ENCODE data around the gene PPP2R5A. TPM values are rescaled to one million over a fixed set of nuclear protein-coding genes. Genes with fewer than 3 reads are reported as not detected.

Gene PPP2R5A
- total RNA-seq, 1 experiment from 2014 or later, result 22.0 TPM

GRCh38 chr1:212290608-212291007 lies 5.4 kb downstream of the PPP2R5A start:
- Histone ChIP-seq H3K4me1 (ENCODE audit: insufficient read depth, low read length) (no peaks in the 10 kb centered on the region; the same call in 1 of the 2 replicates), H3K4ac (ENCODE audit: low read depth, low read length) (no peak overlapping the region), H4K8ac (replicated peaks; ENCODE audit: insufficient read length, low read depth, low read length) (no peak overlapping the region), H3K18ac (ENCODE audit: insufficient read length, low read depth, low read length) (no peak overlapping the region), H3K27me3 (ENCODE audit: insufficient read depth, low read length) (no peaks in the 10 kb centered on the region), H4K5ac (ENCODE audit: insufficient read length, low read depth, low read length) (no peak overlapping the region), H4K20me1 (ENCODE audit: control insufficient read depth, insufficient read depth, insufficient read length) (no peaks in the 10 kb centered on the region), H2BK120ac (ENCODE audit: low read depth, low read length, poor library complexity, severe bottlenecking) (no peak overlapping the region), H3K23me2 (ENCODE audit: insufficient read length, low read depth, low read length, poor library complexity, severe bottlenecking) (peaks cover 11% of the 10 kb centered on the region), H3K9me3 (ENCODE audit: control insufficient read depth, low read depth, low read length) (no peaks in the 10 kb centered on the region), H2AK5ac (ENCODE audit: insufficient read length, low read length) (no peak overlapping the region), H3K23ac (ENCODE audit: insufficient read length, low read depth, low read length) (no peak overlapping the region), H2BK12ac (ENCODE audit: insufficient read length, low read depth, low read length) (no peak overlapping the region), H3K56ac (ENCODE audit: insufficient read length, low read depth, low read length) (no peak overlapping the region), H3K79me2 (ENCODE audit: insufficient read depth, low read length) (peaks cover 19% of the 10 kb centered on the region; the same call in 1 of the 2 replicates), H3K9ac (ENCODE audit: extremely low read depth, insufficient read length, low read length) (no peak overlapping the region), H3K79me1 (ENCODE audit: insufficient read depth, low read depth, low read length, poor library complexity, severe bottlenecking) (peaks cover 7% of the 10 kb centered on the region), H3K14ac (ENCODE audit: insufficient read depth, low read length) (no peak overlapping the region), H3K4me2 (ENCODE audit: insufficient read depth, insufficient read length, low read length) (no peak overlapping the region), H3T11ph (ENCODE audit: low read length) (no peak overlapping the region), H2AFZ (ENCODE audit: low read length) (no peak overlapping the region), H2BK15ac (ENCODE audit: low read depth, low read length) (no peak overlapping the region), H3K27ac (ENCODE audit: insufficient read length, low read depth, low read length) (no peak overlapping the region), H2BK20ac (ENCODE audit: low read depth, low read length, poor library complexity, severe bottlenecking) (no peak overlapping the region), H2BK5ac (ENCODE audit: insufficient read length, low read length) (no peak overlapping the region), H4K91ac (ENCODE audit: insufficient read length, low read depth, low read length) (no peak overlapping the region)
- no peak for TF ChIP-seq CTCF (conservative IDR thresholded peaks at IDR 0.05)
- H3K9me3 Mint-ChIP-seq, result peaks cover 3% of the 10 kb centered on the region in 2 experiments; a peak in 2 of 5 replicates
- peaks cover 56 to 61% of the 10 kb centered on the region in 2 experiments for H3K4me1 Mint-ChIP-seq
- DNase-seq, result no peak
- no peaks in the 10 kb centered on the region; a peak in 1 of 7 replicates for H3K36me3 Mint-ChIP-seq (ENCODE audit: insufficient read depth in 1 of 3, low read depth in 3 of 3)
- peak overlapping the region in 1 of 3 experiments; percentile 80; a peak in 2 of 7 replicates for H3K27ac Mint-ChIP-seq
- H3K27me3 Mint-ChIP-seq (ENCODE audit: low read depth), result no peaks in the 10 kb centered on the region
- H3K4me3 Mint-ChIP-seq, result no peak overlapping the region
